ENCODE measurements around the gene EIPR1.

Gene EIPR1

DNA sequence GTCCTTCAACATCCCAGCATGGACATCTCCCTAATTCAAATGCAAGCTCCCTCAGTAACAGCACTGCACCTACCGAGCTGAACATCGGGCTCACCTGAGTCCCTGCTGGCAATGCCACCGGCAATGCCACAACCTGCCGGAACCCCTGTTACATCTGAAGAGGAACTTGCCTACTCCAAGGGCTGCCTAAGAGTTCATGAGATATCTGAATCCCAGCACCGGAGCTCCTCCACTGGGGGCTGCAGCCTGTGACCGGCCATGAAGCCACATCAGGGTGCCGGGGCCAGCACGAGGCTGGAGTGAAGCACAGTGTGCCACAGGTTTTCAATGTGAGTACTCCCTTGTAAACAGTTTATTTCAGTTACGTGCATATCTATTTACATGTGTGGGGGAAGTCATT, 152.9 kb downstream of the EIPR1 start:
- no peak for TF ChIP-seq ZFP3 (CRISPR knock-in tag; IDR thresholded peaks at IDR 0.05)
- no peak for TF ChIP-seq ZNF70 (CRISPR knock-in tag; IDR thresholded peaks at IDR 0.05)
- TF ChIP-seq ZNF8 (CRISPR knock-in tag; IDR thresholded peaks at IDR 0.05): no peak
- TF ChIP-seq, protein P1, sequence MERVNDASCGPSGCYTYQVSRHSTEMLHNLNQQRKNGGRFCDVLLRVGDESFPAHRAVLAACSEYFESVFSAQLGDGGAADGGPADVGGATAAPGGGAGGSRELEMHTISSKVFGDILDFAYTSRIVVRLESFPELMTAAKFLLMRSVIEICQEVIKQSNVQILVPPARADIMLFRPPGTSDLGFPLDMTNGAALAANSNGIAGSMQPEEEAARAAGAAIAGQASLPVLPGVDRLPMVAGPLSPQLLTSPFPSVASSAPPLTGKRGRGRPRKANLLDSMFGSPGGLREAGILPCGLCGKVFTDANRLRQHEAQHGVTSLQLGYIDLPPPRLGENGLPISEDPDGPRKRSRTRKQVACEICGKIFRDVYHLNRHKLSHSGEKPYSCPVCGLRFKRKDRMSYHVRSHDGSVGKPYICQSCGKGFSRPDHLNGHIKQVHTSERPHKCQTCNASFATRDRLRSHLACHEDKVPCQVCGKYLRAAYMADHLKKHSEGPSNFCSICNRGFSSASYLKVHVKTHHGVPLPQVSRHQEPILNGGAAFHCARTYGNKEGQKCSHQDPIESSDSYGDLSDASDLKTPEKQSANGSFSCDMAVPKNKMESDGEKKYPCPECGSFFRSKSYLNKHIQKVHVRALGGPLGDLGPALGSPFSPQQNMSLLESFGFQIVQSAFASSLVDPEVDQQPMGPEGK (CRISPR knock-in tag; IDR thresholded peaks at IDR 0.05; ENCODE audit: borderline replicate concordance): no peak
- TF ChIP-seq ISL1 (CRISPR knock-in tag; IDR thresholded peaks at IDR 0.05): no peak
- no peak for TF ChIP-seq TCF4 (CRISPR knock-in tag; IDR thresholded peaks at IDR 0.05; ENCODE audit: borderline replicate concordance)
- TF ChIP-seq, protein P2, sequence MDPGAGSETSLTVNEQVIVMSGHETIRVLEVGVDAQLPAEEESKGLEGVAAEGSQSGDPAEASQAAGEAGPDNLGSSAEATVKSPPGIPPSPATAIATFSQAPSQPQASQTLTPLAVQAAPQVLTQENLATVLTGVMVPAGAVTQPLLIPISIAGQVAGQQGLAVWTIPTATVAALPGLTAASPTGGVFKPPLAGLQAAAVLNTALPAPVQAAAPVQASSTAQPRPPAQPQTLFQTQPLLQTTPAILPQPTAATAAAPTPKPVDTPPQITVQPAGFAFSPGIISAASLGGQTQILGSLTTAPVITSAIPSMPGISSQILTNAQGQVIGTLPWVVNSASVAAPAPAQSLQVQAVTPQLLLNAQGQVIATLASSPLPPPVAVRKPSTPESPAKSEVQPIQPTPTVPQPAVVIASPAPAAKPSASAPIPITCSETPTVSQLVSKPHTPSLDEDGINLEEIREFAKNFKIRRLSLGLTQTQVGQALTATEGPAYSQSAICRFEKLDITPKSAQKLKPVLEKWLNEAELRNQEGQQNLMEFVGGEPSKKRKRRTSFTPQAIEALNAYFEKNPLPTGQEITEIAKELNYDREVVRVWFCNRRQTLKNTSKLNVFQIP (CRISPR knock-in tag; IDR thresholded peaks at IDR 0.05; ENCODE audit: borderline replicate concordance, low read depth): no peak
- TF ChIP-seq ESRRG (CRISPR knock-in tag; IDR thresholded peaks at IDR 0.05): no peak
- TF ChIP-seq ZC3H10 (CRISPR knock-in tag; IDR thresholded peaks at IDR 0.05): no peak
- no peak for TF ChIP-seq ZNF565 (CRISPR knock-in tag; conservative IDR thresholded peaks at IDR 0.05; ENCODE audit: low read depth)
- ATAC-seq: no peak

DNA sequence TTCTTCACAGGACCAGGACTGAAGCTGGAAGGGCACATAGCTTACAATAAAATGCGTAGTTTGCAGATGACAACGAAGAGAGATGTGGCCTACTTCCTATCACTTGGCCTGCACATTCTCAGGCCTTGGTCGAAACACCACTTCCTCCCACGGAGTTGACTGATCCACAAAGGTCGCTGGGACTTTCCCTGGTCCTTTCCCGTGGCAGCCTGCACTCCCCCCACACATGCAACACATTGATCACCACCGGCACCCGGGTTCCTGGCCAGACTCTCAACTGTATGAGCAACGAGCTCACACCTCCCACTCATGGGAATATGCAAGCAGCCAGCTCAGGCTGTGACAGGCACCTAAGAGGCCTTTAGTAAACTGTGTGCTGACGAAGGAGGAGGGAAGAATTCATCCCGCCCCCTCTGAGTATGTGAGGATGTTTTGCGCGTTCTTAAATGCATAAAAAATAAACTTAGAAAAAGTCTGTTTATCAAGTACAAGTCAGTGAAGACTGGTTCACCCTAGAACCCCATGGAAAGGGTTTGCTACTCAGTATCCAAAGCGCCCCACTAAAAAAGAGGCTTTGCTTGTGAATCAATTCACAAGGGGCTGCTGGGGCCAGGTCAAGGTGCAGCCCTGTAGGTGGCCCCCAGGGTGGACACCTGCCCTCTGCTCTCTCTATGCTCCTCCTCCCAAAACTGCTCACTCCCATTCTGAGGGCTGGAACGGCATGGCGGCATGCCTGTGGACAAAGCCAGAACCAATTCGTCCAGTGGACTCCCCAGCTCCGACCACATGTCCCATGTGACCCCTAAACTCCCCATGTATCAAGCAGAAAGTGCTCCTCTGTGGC, 154.3 kb downstream of the EIPR1 start:
- TF ChIP-seq BACH2 (CRISPR knock-in tag; IDR thresholded peaks at IDR 0.05; ENCODE audit: borderline replicate concordance) (no peak), OSR1 (CRISPR knock-in tag; IDR thresholded peaks at IDR 0.05) (no peak), ZFP3 (CRISPR knock-in tag; IDR thresholded peaks at IDR 0.05) (no peak), ZNF8 (CRISPR knock-in tag; IDR thresholded peaks at IDR 0.05) (no peak), ZNF565 (CRISPR knock-in tag; conservative IDR thresholded peaks at IDR 0.05; ENCODE audit: low read depth) (no peak), TOX (CRISPR knock-in tag; IDR thresholded peaks at IDR 0.05; ENCODE audit: borderline replicate concordance) (no peak), RARB (CRISPR knock-in tag; IDR thresholded peaks at IDR 0.05) (no peak), ISL1 (CRISPR knock-in tag; IDR thresholded peaks at IDR 0.05) (no peak), TCF4 (CRISPR knock-in tag; IDR thresholded peaks at IDR 0.05; ENCODE audit: borderline replicate concordance) (no peak), ZNF70 (CRISPR knock-in tag; IDR thresholded peaks at IDR 0.05) (no peak), GLIS3 (CRISPR knock-in tag; IDR thresholded peaks at IDR 0.05) (no peak), ZC3H10 (CRISPR knock-in tag; IDR thresholded peaks at IDR 0.05) (no peak), SNAI2 (CRISPR knock-in tag; IDR thresholded peaks at IDR 0.05) (no peak), ESRRG (CRISPR knock-in tag; IDR thresholded peaks at IDR 0.05) (no peak)
- TF ChIP-seq, protein P2 (CRISPR knock-in tag; IDR thresholded peaks at IDR 0.05; ENCODE audit: borderline replicate concordance, low read depth): no peak
- TF ChIP-seq, protein P1 (CRISPR knock-in tag; IDR thresholded peaks at IDR 0.05; ENCODE audit: borderline replicate concordance): no peak
- TF ChIP-seq, protein P3, sequence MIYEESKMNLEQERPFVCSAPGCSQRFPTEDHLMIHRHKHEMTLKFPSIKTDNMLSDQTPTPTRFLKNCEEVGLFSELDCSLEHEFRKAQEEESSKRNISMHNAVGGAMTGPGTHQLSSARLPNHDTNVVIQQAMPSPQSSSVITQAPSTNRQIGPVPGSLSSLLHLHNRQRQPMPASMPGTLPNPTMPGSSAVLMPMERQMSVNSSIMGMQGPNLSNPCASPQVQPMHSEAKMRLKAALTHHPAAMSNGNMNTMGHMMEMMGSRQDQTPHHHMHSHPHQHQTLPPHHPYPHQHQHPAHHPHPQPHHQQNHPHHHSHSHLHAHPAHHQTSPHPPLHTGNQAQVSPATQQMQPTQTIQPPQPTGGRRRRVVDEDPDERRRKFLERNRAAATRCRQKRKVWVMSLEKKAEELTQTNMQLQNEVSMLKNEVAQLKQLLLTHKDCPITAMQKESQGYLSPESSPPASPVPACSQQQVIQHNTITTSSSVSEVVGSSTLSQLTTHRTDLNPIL (CRISPR knock-in tag; IDR thresholded peaks at IDR 0.05; ENCODE audit: low read depth): no peak
- TF ChIP-seq, protein P4, sequence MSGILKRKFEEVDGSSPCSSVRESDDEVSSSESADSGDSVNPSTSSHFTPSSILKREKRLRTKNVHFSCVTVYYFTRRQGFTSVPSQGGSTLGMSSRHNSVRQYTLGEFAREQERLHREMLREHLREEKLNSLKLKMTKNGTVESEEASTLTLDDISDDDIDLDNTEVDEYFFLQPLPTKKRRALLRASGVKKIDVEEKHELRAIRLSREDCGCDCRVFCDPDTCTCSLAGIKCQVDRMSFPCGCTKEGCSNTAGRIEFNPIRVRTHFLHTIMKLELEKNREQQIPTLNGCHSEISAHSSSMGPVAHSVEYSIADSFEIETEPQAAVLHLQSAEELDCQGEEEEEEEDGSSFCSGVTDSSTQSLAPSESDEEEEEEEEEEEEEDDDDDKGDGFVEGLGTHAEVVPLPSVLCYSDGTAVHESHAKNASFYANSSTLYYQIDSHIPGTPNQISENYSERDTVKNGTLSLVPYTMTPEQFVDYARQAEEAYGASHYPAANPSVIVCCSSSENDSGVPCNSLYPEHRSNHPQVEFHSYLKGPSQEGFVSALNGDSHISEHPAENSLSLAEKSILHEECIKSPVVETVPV (CRISPR knock-in tag; IDR thresholded peaks at IDR 0.05): no peak
- TF ChIP-seq, protein P5, sequence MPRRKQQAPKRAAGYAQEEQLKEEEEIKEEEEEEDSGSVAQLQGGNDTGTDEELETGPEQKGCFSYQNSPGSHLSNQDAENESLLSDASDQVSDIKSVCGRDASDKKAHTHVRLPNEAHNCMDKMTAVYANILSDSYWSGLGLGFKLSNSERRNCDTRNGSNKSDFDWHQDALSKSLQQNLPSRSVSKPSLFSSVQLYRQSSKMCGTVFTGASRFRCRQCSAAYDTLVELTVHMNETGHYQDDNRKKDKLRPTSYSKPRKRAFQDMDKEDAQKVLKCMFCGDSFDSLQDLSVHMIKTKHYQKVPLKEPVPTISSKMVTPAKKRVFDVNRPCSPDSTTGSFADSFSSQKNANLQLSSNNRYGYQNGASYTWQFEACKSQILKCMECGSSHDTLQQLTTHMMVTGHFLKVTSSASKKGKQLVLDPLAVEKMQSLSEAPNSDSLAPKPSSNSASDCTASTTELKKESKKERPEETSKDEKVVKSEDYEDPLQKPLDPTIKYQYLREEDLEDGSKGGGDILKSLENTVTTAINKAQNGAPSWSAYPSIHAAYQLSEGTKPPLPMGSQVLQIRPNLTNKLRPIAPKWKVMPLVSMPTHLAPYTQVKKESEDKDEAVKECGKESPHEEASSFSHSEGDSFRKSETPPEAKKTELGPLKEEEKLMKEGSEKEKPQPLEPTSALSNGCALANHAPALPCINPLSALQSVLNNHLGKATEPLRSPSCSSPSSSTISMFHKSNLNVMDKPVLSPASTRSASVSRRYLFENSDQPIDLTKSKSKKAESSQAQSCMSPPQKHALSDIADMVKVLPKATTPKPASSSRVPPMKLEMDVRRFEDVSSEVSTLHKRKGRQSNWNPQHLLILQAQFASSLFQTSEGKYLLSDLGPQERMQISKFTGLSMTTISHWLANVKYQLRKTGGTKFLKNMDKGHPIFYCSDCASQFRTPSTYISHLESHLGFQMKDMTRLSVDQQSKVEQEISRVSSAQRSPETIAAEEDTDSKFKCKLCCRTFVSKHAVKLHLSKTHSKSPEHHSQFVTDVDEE (CRISPR knock-in tag; IDR thresholded peaks at IDR 0.05): no peak
- no peak for ATAC-seq
